ENCODE data around the gene SEMA5B. TPM values are rescaled to one million over a fixed set of nuclear protein-coding genes. Genes with fewer than 3 reads are reported as not detected.

Gene SEMA5B
- total RNA-seq, 2 experiments from 2014 or later, result 0.30 TPM; not detected in 1

GRCh38 chr3:122918576-122919290 lies 108.8 kb downstream of the SEMA5B start:
- H3K27ac Mint-ChIP-seq, result no peak overlapping the region
- peaks cover 44% of the 10 kb centered on the region for H3K27me3 Mint-ChIP-seq
- H3K4me3 Mint-ChIP-seq, result no peak overlapping the region
- no peaks in the 10 kb centered on the region for H3K36me3 Mint-ChIP-seq (ENCODE audit: low read depth)
- POLR2A ChIA-PET, result no interaction called here
- peaks cover 7% of the 10 kb centered on the region for H3K4me1 Mint-ChIP-seq
- H3K9me3 Mint-ChIP-seq, result no peaks in the 10 kb centered on the region
- DNase-seq, result no peak
- CTCF ChIA-PET, result interaction anchor here (0.7 kb wide), 1 partner anchor 525 kb away, joined by 4 read pairs; no protein-coding TSS in a partner anchor

- no peak for DNase-seq
- ChIA-PET POLR2A (no interaction called here), CTCF (no interaction called here)
- Mint-ChIP-seq H3K9me3 (no peaks in the 10 kb centered on the region), H3K27me3 (peaks cover 42% of the 10 kb centered on the region), H3K4me1 (peaks cover 5% of the 10 kb centered on the region), H3K27ac (no peak overlapping the region), H3K4me3 (no peak overlapping the region), H3K36me3 (ENCODE audit: low read depth) (no peaks in the 10 kb centered on the region)
Measured at GRCh38 chr3:122917412-122917811, 110.2 kb downstream of the SEMA5B start.

DNA sequence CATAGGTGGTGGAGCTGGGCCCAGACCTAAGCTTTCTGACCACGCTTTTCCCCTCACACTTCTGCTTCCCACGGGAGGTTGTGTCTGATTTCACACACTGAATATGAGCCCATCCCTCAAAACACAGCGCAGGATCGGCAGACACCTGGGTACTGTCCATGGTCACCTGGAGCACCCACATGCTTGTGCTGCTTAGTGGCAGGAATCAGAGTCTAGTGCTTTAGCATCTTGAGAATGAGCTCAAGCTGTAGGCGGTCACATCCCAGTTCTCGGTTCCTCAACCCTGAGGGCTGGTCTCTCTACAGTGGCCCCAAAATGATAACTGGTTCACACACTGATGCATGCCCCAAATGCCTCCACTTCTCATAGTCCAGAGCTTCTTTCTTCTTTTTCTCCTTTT lies 111.0 kb downstream of the SEMA5B start:
- Mint-ChIP-seq H3K27me3 (peaks cover 42% of the 10 kb centered on the region), H3K4me1 (peaks cover 5% of the 10 kb centered on the region), H3K9me3 (no peaks in the 10 kb centered on the region), H3K27ac (no peak overlapping the region), H3K36me3 (ENCODE audit: low read depth) (no peaks in the 10 kb centered on the region), H3K4me3 (no peak overlapping the region)
- CTCF ChIA-PET, result interaction anchor here (0.5 to 0.6 kb wide), 2 partner anchors 10 to 111 kb away, joined by 3 read pairs; partner anchors contain the start of gene SEMA5B
- POLR2A ChIA-PET, result no interaction called here
- no peak for DNase-seq

DNA sequence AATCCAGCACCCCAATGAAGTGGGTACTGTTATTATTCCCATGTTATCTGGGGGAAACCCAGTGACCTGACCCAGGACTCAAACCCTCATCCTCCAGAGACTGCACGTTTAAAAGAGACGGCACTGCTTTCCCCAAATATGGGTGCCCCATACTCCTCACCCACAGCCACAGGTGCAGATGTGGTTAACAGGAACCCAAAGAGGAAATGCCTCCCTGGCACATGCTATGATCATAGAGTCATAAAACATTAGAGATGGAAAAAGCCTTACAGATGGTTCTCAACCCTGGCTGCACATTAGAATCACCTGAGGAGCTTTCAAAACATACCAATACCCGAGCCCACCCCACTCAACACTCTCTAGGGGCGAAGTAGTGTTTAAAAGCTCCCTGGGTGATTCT lies 111.5 kb downstream of the SEMA5B start:
- CTCF ChIA-PET, result interaction anchor here (0.5 kb wide), 1 partner anchor 10 kb away, joined by 3 read pairs; no protein-coding TSS in a partner anchor
- Mint-ChIP-seq H3K36me3 (ENCODE audit: low read depth) (no peaks in the 10 kb centered on the region), H3K27me3 (peaks cover 38% of the 10 kb centered on the region), H3K9me3 (no peaks in the 10 kb centered on the region), H3K4me1 (peaks cover 5% of the 10 kb centered on the region), H3K4me3 (no peak overlapping the region), H3K27ac (no peak overlapping the region)
- no peak for DNase-seq
- POLR2A ChIA-PET, result no interaction called here

DNA sequence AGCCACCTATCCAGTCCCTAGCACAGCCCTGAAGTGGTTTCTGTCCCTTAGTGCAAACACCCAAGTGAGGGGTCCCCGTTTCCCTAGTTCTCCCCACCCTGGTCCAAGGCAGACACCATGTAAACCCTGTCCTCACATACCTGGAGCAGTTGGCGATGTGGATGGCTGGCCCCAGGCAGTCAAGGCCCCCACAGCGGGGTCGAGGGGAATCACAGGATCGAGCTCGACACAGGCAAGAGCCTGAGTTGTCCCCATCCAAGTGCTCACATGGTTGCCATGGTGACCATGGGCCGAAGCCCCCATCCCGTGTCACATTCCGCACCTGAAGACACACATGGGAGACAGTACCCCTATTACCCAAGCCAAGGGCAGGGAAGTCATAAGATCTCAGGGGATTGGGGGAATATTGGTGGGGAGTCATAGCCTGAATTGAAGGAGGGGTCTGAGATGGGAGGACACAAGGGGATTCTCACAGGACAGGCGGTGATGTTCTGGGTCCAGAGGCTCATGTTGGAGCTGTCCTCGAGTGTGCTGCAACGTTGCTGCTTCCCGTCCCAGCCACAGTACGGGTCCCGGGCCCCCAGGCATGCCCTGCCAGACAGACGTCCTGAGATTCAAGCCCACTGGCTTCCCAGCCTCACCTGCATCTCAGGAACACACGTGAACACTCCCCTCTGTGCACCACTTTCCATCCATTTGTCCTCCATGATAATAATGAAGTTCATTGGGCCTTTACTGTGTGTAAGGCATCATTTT lies 112.1 kb downstream of the SEMA5B start:
- Mint-ChIP-seq H3K9me3 (no peaks in the 10 kb centered on the region), H3K4me1 (peaks cover 5% of the 10 kb centered on the region), H3K4me3 (no peak overlapping the region), H3K27me3 (peaks cover 32% of the 10 kb centered on the region), H3K27ac (no peak overlapping the region), H3K36me3 (ENCODE audit: low read depth) (no peaks in the 10 kb centered on the region)
- ChIA-PET POLR2A (no interaction called here), CTCF (no interaction called here)
- DNase-seq, result no peak

GRCh38 chr3:122913539-122914100 lies 113.9 kb downstream of the SEMA5B start:
- H3K4me1 Mint-ChIP-seq, result peaks cover 5% of the 10 kb centered on the region
- H3K36me3 Mint-ChIP-seq (ENCODE audit: low read depth), result no peaks in the 10 kb centered on the region
- CTCF ChIA-PET, result no interaction called here
- H3K27ac Mint-ChIP-seq, result no peak overlapping the region
- H3K9me3 Mint-ChIP-seq, result no peaks in the 10 kb centered on the region
- peaks cover 21% of the 10 kb centered on the region for H3K27me3 Mint-ChIP-seq
- POLR2A ChIA-PET, result no interaction called here
- no peak overlapping the region for H3K4me3 Mint-ChIP-seq
- no peak for DNase-seq

DNA sequence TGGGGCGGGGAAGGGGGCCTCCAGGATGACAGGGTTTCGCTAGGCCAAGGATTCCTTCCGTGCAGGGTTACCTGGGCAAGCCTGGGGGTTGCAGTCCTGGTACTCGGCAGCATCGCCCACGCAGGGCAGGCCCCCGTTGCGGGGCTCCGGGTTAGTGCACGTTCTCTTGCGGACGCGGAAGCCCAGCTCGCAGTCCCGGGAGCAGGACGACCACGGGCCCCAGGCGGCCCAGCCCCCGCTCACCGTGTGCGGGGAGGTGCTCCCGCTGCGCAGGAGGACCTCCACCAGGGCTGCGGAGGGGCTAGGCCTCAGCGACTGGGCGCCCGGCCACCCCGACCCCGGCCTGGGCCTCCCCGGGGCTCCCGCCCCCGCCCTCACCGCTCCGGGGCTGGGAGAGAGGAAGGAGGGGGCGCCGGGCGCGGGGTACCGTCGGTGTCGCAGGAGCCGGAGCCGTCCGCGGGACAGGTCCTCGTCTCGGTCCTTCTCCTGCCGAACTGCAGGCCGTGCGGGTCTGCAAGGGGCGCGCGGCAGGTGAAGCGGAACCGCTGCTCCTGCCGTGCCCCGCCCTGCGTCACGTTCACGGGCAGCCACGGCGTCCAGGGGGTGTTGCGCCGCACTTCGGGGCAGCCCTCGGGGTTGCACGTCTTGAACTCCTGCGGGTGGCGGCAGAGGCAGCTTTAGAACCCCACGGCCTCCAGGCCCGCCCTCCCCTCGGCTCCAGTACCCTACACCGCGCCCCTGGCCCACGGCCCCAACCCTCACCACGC lies 114.6 kb downstream of the SEMA5B start:
- H3K36me3 Mint-ChIP-seq (ENCODE audit: low read depth), result no peaks in the 10 kb centered on the region
- no peak for DNase-seq
- H3K4me1 Mint-ChIP-seq, result peaks cover 5% of the 10 kb centered on the region
- ChIA-PET CTCF (no interaction called here), POLR2A (no interaction called here)
- H3K4me3 Mint-ChIP-seq, result no peak overlapping the region
- H3K27ac Mint-ChIP-seq, result no peak overlapping the region
- peaks cover 21% of the 10 kb centered on the region for H3K27me3 Mint-ChIP-seq
- H3K9me3 Mint-ChIP-seq, result no peaks in the 10 kb centered on the region

DNA sequence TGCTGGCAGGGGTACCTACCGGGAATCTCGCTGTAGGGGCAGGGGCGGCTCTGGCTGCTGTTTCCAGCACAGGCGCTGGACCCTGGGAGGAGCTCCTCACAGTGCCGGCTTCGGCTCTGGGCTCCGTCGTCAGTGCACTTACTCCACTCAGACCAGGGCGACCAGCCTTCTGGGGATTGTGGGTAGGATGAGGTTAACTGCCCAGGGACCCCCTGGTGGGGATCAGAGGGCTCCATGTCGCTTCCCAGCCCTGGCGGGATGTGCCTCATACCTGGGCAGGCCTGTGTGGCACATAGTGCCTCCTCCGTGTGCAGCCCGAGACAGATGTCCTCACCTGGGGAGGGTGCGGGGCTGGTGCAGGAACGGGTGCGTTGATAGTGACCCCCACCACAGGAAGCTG lies 115.7 kb downstream of the SEMA5B start:
- Mint-ChIP-seq H3K4me3 (no peak overlapping the region), H3K36me3 (ENCODE audit: low read depth) (no peaks in the 10 kb centered on the region), H3K27me3 (peaks cover 21% of the 10 kb centered on the region), H3K4me1 (peaks cover 5% of the 10 kb centered on the region), H3K27ac (no peak overlapping the region), H3K9me3 (no peaks in the 10 kb centered on the region)
- ChIA-PET POLR2A (no interaction called here), CTCF (no interaction called here)
- no peak for DNase-seq

DNA sequence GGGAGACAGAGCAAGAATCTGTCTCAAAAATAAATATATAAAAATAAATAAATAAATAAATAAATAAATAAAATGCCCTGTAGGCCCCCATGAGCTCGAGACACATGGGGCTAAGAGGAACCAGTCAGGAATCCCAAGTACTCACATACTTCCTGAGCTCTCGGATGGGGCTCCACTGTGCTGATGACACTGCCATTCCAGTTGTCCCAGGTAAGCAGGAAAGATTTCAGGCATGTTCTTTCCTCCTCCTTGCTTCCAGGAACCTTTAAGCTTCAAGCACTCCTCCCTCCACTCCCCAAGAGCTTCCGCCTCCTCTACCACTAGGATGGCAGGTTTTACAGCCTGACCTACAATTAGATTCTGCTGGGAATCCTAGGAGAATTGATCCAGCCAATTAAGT lies 119.3 kb downstream of the SEMA5B start:
- CTCF ChIA-PET, result no interaction called here
- Mint-ChIP-seq H3K4me1 (no peaks in the 10 kb centered on the region), H3K4me3 (no peak overlapping the region), H3K27ac (no peak overlapping the region), H3K9me3 (no peaks in the 10 kb centered on the region), H3K27me3 (peaks cover 31% of the 10 kb centered on the region), H3K36me3 (ENCODE audit: low read depth) (no peaks in the 10 kb centered on the region)
- no peak for DNase-seq
- POLR2A ChIA-PET, result no interaction called here

GRCh38 chr3:122907471-122907870 lies 120.1 kb downstream of the SEMA5B start:
- DNase-seq, result no peak
- no peaks in the 10 kb centered on the region for H3K9me3 Mint-ChIP-seq
- ChIA-PET POLR2A (no interaction called here), CTCF (no interaction called here)
- H3K4me1 Mint-ChIP-seq, result no peaks in the 10 kb centered on the region
- H3K27me3 Mint-ChIP-seq, result peaks cover 29% of the 10 kb centered on the region
- H3K4me3 Mint-ChIP-seq, result no peak overlapping the region
- no peak overlapping the region for H3K27ac Mint-ChIP-seq
- H3K36me3 Mint-ChIP-seq (ENCODE audit: low read depth), result no peaks in the 10 kb centered on the region

DNA sequence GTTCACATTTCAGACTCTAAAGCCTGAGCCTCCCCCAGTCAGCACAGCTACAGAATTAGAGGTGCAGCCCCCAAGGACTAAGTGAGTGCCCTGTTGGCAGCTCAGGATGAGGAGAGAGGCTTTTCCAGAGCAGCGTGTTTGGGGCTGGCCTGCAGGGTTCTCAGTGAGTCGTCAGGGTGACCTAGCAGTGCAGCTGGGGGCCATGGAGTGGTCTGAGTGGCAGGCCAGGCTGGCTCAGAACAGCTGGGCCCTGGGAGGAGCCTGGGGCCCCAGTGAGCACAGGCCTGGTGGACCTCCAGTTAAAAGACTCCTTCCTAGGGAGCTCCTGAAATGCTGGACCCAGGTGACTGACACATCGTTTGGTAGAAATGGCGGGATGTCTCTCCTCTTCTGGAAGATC lies 124.4 kb downstream of the SEMA5B start:
- Mint-ChIP-seq H3K36me3 (ENCODE audit: low read depth) (no peaks in the 10 kb centered on the region), H3K4me1 (no peaks in the 10 kb centered on the region), H3K27me3 (peaks cover 36% of the 10 kb centered on the region), H3K27ac (no peak overlapping the region), H3K4me3 (no peak overlapping the region), H3K9me3 (no peaks in the 10 kb centered on the region)
- ChIA-PET POLR2A (interaction anchor here (0.6 kb wide), 1 partner anchor 1155 kb away, joined by 3 read pairs; no protein-coding TSS in a partner anchor), CTCF (interaction anchor here (1.6 kb wide), 1 partner anchor 129 kb away, joined by 3 read pairs; no protein-coding TSS in a partner anchor)
- no peak for DNase-seq

- no peak for DNase-seq
- no peaks in the 10 kb centered on the region for H3K36me3 Mint-ChIP-seq (ENCODE audit: low read depth)
- no peak overlapping the region for H3K4me3 Mint-ChIP-seq
- H3K27ac Mint-ChIP-seq, result no peak overlapping the region
- ChIA-PET POLR2A (no interaction called here), CTCF (no interaction called here)
- peaks cover 36% of the 10 kb centered on the region for H3K27me3 Mint-ChIP-seq
- no peaks in the 10 kb centered on the region for H3K9me3 Mint-ChIP-seq
- no peaks in the 10 kb centered on the region for H3K4me1 Mint-ChIP-seq
Measured at GRCh38 chr3:122902326-122902725, 125.2 kb downstream of the SEMA5B start.

GRCh38 chr3:122898298-122898697 lies 129.3 kb downstream of the SEMA5B start:
- DNase-seq, result no peak
- H3K36me3 Mint-ChIP-seq (ENCODE audit: low read depth), result no peaks in the 10 kb centered on the region
- ChIA-PET POLR2A (no interaction called here), CTCF (interaction anchor here (0.8 kb wide), 1 partner anchor 8 kb away, joined by 3 read pairs; no protein-coding TSS in a partner anchor)
- peaks cover 28% of the 10 kb centered on the region for H3K27me3 Mint-ChIP-seq
- H3K4me3 Mint-ChIP-seq, result no peak overlapping the region
- H3K27ac Mint-ChIP-seq, result no peak overlapping the region
- no peaks in the 10 kb centered on the region for H3K9me3 Mint-ChIP-seq
- H3K4me1 Mint-ChIP-seq, result peaks cover 11% of the 10 kb centered on the region

Data from activated CD4-positive, alpha-beta memory T cell treated with anti-CD3 and anti-CD28 coated beads, Interleukin-2, amount 10 ng/mL, durations not matched to agents 7 days and 5 days (primary cell).